ENCODE data around the gene ARID1A.

- TF ChIP-seq CTCF (conservative IDR thresholded peaks at IDR 0.05; ENCODE audit: low read depth, low read length), result no peak
- no peak for TF ChIP-seq EZH2 (IDR thresholded peaks at IDR 0.05; ENCODE audit: borderline replicate concordance, low read depth, low read length, poor library complexity, severe bottlenecking)
Observed at GRCh38 chr1:26719205-26719604, 23.4 kb downstream of the ARID1A start.

Measured in A673 (cell line).